Hair follicular keratinocyte (primary cell): ENCODE data around the gene LYZL4. TPM values are rescaled to one million over a fixed set of nuclear protein-coding genes. Genes with fewer than 3 reads are reported as not detected.

Experiments used
- total RNA-seq: library from RNA; depleted of rRNA; stranded (reverse); fragments of >200 nt; gene quantifications from 2 replicates; pipeline ENCODE4 v1.2.3, GENCODE V29; 2015

LYZL4 gene, protein sequence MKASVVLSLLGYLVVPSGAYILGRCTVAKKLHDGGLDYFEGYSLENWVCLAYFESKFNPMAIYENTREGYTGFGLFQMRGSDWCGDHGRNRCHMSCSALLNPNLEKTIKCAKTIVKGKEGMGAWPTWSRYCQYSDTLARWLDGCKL
- total RNA-seq, result not detected in 2 replicates

DNA sequence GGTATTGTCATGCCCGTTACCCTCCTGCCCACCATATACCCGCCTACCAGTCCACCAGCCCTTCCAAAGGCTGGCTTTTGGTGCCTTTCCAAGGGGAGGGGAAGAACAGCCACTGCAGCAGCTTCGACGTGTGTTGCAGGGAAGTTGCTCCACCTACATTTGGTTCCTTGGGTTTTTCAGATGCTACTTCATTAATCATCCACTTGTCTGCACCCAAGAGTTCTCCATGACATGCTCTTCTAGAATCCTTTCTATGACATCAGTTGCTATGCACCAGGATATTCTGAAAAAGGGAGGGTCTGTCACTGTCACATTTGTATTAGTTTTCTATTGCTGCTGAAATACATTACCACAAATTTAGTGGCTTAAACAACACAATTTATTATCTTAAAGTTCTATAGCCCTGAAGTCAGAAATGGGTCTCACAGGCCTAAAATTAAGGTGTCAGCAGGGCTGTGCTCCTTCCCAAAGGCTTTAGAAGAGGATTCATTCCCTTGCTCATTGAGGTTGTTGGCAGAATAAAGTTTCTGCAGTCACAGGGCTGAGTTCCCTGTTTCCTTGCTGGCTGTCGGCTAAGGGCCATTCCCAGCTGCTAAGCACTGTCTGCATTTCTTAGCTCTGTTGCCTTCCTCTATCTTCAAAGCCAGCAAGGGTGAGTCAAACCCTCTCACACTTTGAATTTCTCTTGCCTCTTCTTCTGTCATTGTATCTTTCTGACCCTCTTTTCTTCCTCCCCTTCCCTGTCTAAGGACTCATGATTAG is at the start of gene LYZL4:
TSS of gene LYZL4 (minus strand) at position 241 of the 762 bp plus-strand sequence. CDS start 3,359 bp downstream, outside the sequence.

Other genes starting within 250 kb of the LYZL4 start
- gene CCK, start 144.4 kb downstream of the LYZL4 start, total RNA-seq, result 1.0 and 2.8 TPM in 2 replicates
- gene VIPR1, start 92.0 kb upstream of the LYZL4 start, total RNA-seq, result 1.5 and 3.7 TPM in 2 replicates
- 75.3 and 86.5 TPM in 2 replicates for gene SEC22C, start 171.4 kb upstream of the LYZL4 start, total RNA-seq
- gene SS18L2, start 180.2 kb upstream of the LYZL4 start, total RNA-seq, result 32.3 and 49.1 TPM in 2 replicates
- gene NKTR, start 190.1 kb upstream of the LYZL4 start, total RNA-seq, result 9.2 and 15.5 TPM in 2 replicates
- gene ZBTB47, start 243.1 kb upstream of the LYZL4 start, total RNA-seq, result 7.3 and 10.5 TPM in 2 replicates